HCT116 (cell line): Measurements from ENCODE around the gene GYS1. TPM values are rescaled to one million over a fixed set of nuclear protein-coding genes. Genes with fewer than 3 reads are reported as not detected.

Experiments
- ATAC-seq: fragments of 200-7000 bp; cut with Tn5 transposase; 2 replicates; pipeline ENCODE4 v1.9.1; 2020; ENCODE audit warnings: mild to moderate bottlenecking, moderate library complexity
- BruUV-seq: library from RNA; stranded (reverse); fragments of 400-500 nt; replicated peaks from 2 replicates; lab custom pipeline; 2021; lab: Mats Ljungman, UMichigan
- CTCF ChIA-PET: fragments of 300-600 bp; sonication (Branson Sonifier 250); formaldehyde crosslinking; loops from one replicate; lab custom pipeline; 2021; ENCODE audit warnings: antibody characterized with exemption; lab: Charles Lee
- POLR2A ChIA-PET: fragments of 300-600, 350-600 bp; sonication (Branson Sonifier 250); formaldehyde crosslinking; loops from one replicate; lab custom pipeline; 2021; ENCODE audit warnings: antibody characterized with exemption; lab: Charles Lee
- RAD21 ChIA-PET, 2 experiments: fragments of 300-600 bp; sonication (Branson Sonifier 250); formaldehyde crosslinking; loops; one replicate each; lab custom pipeline; 2023; ENCODE audit warnings: low total read pairs in 2 of 2; ENCODE audit not compliant: uncharacterized antibody in 2 of 2, unreplicated experiment in 2 of 2, low non-redundant PET in 1 of 2; lab: Charles Lee
- DNase-seq: peaks from one replicate; pipeline ENCODE4 v3.0.0-alpha.2; 2010; ENCODE audit warnings: low read depth, low spot score
- H2AFZ ChIP-seq: fragments of 200-600 bp; shearing (Covaris generic), sonication (generic); 2 replicates; pipeline ENCODE4 v1.6.1; 2017; ENCODE audit warnings: low read depth, mixed run types, mixed read lengths, antibody characterized with exemption, low read length; ENCODE audit not compliant: poor library complexity, severe bottlenecking
- H3K27ac ChIP-seq: 2 replicates; pipeline ENCODE4 v1.5.1; 2012; ENCODE audit warnings: low read depth, low read length
- H3K27me3 ChIP-seq: fragments of 200-600 bp; sonication (generic); 2 replicates; pipeline ENCODE4 v1.6.1; 2016; ENCODE audit warnings: mixed run types, low read length, mixed read lengths; ENCODE audit not compliant: insufficient read depth
- H3K36me3 ChIP-seq, 2 experiments: fragments of 200-500 bp in 1 of 2; fragments of 200-600 bp in 1 of 2; sonication (Bioruptor generic) in 1 of 2; sonication (generic) in 1 of 2; 2 replicates each; pipeline versions ENCODE4 v1.5.1 to v1.6.1; 2014 to 2016; ENCODE audit warnings: low read length in 2 of 2, inconsistent platforms in 1 of 2, mixed read lengths in 1 of 2, mixed run types in 1 of 2; ENCODE audit not compliant: insufficient read depth in 2 of 2, control insufficient read depth in 1 of 2
- H3K4me1 ChIP-seq, 2 experiments: fragments of 200-600 bp in 1 of 2; sonication (generic) in 1 of 2; 2 replicates each; pipeline versions ENCODE4 v1.5.1 to v1.6.1; 2012 to 2017; ENCODE audit warnings: low read length in 2 of 2, inconsistent platforms in 1 of 2, mild to moderate bottlenecking in 1 of 2, mixed read lengths in 1 of 2, mixed run types in 1 of 2, moderate library complexity in 1 of 2; ENCODE audit not compliant: insufficient read depth in 2 of 2, control insufficient read depth in 1 of 2
- H3K4me2 ChIP-seq: fragments of 200-600 bp; sonication (generic); 2 replicates; pipeline ENCODE4 v1.6.1; 2017; ENCODE audit warnings: mixed run types, low read length, mixed read lengths
- H3K4me3 ChIP-seq, 2 experiments: fragments of 200-600 bp in 1 of 2; sonication (generic) in 1 of 2; replicated peaks in 1 of 2; 2 replicates each; pipeline ENCODE4 v1.5.1; 2011 to 2016; ENCODE audit warnings: low read length in 2 of 2, control low read depth in 1 of 2, low read depth in 1 of 2, mild to moderate bottlenecking in 1 of 2, mixed read lengths in 1 of 2, mixed run types in 1 of 2
- H3K79me2 ChIP-seq: fragments of 200-600 bp; sonication (generic); 2 replicates; pipeline ENCODE4 v1.6.1; 2017; ENCODE audit warnings: mild to moderate bottlenecking, mixed run types, low read length, moderate library complexity, mixed read lengths; ENCODE audit not compliant: insufficient read depth
- H3K9ac ChIP-seq: fragments of 200-600 bp; sonication (generic); 2 replicates; pipeline ENCODE4 v1.6.1; 2016; ENCODE audit warnings: low read length, mixed read lengths
- H3K9me2 ChIP-seq: fragments of 200-600 bp; sonication (generic), shearing (Covaris generic); 2 replicates; pipeline ENCODE4 v1.6.1; 2017; ENCODE audit warnings: mixed run types, mild to moderate bottlenecking, moderate library complexity; ENCODE audit not compliant: insufficient read depth
- H3K9me3 ChIP-seq, 2 experiments: fragments of 200-500 bp in 1 of 2; fragments of 200-600 bp in 1 of 2; sonication (Bioruptor generic) in 1 of 2; sonication (generic) in 1 of 2; 2 replicates each; pipeline ENCODE4 v1.6.1; 2014 to 2017; ENCODE audit warnings: low read length in 2 of 2, mixed read lengths in 2 of 2, inconsistent platforms in 1 of 2, low read depth in 1 of 2, mild to moderate bottlenecking in 1 of 2, mixed run types in 1 of 2, moderate library complexity in 1 of 2; ENCODE audit not compliant: control insufficient read depth in 1 of 2, insufficient read depth in 1 of 2
- H4K20me1 ChIP-seq: fragments of 200-600 bp; sonication (generic), shearing (Covaris generic); 2 replicates; pipeline ENCODE4 v1.6.1; 2017; ENCODE audit warnings: mixed run types, mild to moderate bottlenecking, moderate library complexity; ENCODE audit not compliant: insufficient read depth
- CBX3 ChIP-seq: IDR thresholded peaks from 2 replicates; pipeline ENCODE4 v1.6.1; 2012; ENCODE audit warnings: low read depth
- CEBPB ChIP-seq: IDR thresholded peaks from 2 replicates; pipeline ENCODE4 v1.6.1; 2012; ENCODE audit warnings: low read depth
- EGR1 ChIP-seq: IDR thresholded peaks from 2 replicates; pipeline ENCODE4 v1.6.1; 2012; ENCODE audit warnings: low read depth
- EZH2 ChIP-seq: fragments of 200-600 bp; sonication (generic); IDR thresholded peaks from 2 replicates; pipeline ENCODE4 v1.6.1; 2017; ENCODE audit warnings: antibody characterized with exemption, mixed run types
- EZH2phosphoT487 ChIP-seq: fragments of 200-600 bp; IDR thresholded peaks from 2 replicates; pipeline ENCODE4 v1.6.1; 2018; ENCODE audit warnings: antibody characterized with exemption, borderline replicate concordance
- FOSL1 ChIP-seq: IDR thresholded peaks from 2 replicates; pipeline ENCODE4 v1.6.1; 2012; ENCODE audit warnings: low read depth
- JUND ChIP-seq: IDR thresholded peaks from 2 replicates; pipeline ENCODE4 v1.6.1; 2012
- POLR2A ChIP-seq: IDR thresholded peaks from 2 replicates; pipeline ENCODE4 v1.7.0; 2011; ENCODE audit warnings: borderline replicate concordance; ENCODE audit not compliant: insufficient read depth, insufficient read length; ENCODE audit errors: extremely low read depth
- RAD21 ChIP-seq: IDR thresholded peaks from 2 replicates; pipeline ENCODE4 v1.6.1; 2012; ENCODE audit warnings: low read depth, mild to moderate bottlenecking
- SIN3A ChIP-seq: IDR thresholded peaks from 2 replicates; pipeline ENCODE4 v1.6.1; 2012; ENCODE audit warnings: low read depth
- SP1 ChIP-seq: IDR thresholded peaks from 2 replicates; pipeline ENCODE4 v1.6.1; 2012; ENCODE audit warnings: low read depth
- SRF ChIP-seq: IDR thresholded peaks from 2 replicates; pipeline ENCODE4 v1.6.1; 2012; ENCODE audit warnings: low read depth
- TCF7L2 ChIP-seq: IDR thresholded peaks from 2 replicates; pipeline ENCODE4 v1.7.0; 2011; ENCODE audit warnings: borderline replicate concordance, inconsistent platforms; ENCODE audit not compliant: insufficient read depth, insufficient read length; ENCODE audit errors: extremely low read depth
- YY1 ChIP-seq: IDR thresholded peaks from 2 replicates; pipeline ENCODE4 v1.6.1; 2011; ENCODE audit warnings: low read length, low read depth, moderate library complexity, mild to moderate bottlenecking; ENCODE audit not compliant: insufficient replicate concordance; ENCODE audit errors: extremely low read depth
- ZNF274 ChIP-seq: fragments of 200-500 bp; sonication (Bioruptor generic); IDR thresholded peaks from 2 replicates; pipeline ENCODE4 v1.6.1; 2014; ENCODE audit warnings: mild to moderate bottlenecking, low read depth, low read length, inconsistent platforms
- intact Hi-C: fragments of 100-400 bp; cut with micrococcal nuclease; formaldehyde crosslinking; loops from 2 replicates; pipeline ENCODE4 v1.10.0; 2022
- total RNA-seq: library from RNA; stranded (reverse); gene quantifications from one replicate; pipeline ENCODE4 v1.2.1, GENCODE V29; 2021; ENCODE audit not compliant: unreplicated experiment
- TF ChIP-seq, protein P1 (sequence below): IDR thresholded peaks from 2 replicates; pipeline ENCODE4 v1.6.1; 2011; ENCODE audit warnings: mild to moderate bottlenecking, low read length, moderate library complexity; ENCODE audit not compliant: insufficient replicate concordance; ENCODE audit errors: extremely low read depth
- TF ChIP-seq, protein P2 (sequence below): IDR thresholded peaks from 2 replicates; pipeline ENCODE4 v1.6.1; 2012
- TF ChIP-seq, protein P3 (sequence below): IDR thresholded peaks from 2 replicates; pipeline ENCODE4 v1.6.1; 2012; ENCODE audit warnings: low read depth
- TF ChIP-seq, protein P4 (sequence below), 3 experiments: fragments of 200-600 bp in 1 of 3; sonication (generic) in 1 of 3; IDR thresholded peaks in 2 of 3; conservative IDR thresholded peaks in 1 of 3; 2 replicates each; pipeline ENCODE4 v1.5.1; 2012 to 2017; ENCODE audit warnings: low read depth in 2 of 3, low read length in 2 of 3, antibody characterized with exemption in 1 of 3, borderline replicate concordance in 1 of 3, control low read depth in 1 of 3, mild to moderate bottlenecking in 1 of 3, mixed read lengths in 1 of 3, mixed run types in 1 of 3, moderate library complexity in 1 of 3; ENCODE audit not compliant: insufficient read depth in 1 of 3

The GYS1 gene
- total RNA-seq, 1 experiment from 2014 or later: 50.7 TPM

DNA sequence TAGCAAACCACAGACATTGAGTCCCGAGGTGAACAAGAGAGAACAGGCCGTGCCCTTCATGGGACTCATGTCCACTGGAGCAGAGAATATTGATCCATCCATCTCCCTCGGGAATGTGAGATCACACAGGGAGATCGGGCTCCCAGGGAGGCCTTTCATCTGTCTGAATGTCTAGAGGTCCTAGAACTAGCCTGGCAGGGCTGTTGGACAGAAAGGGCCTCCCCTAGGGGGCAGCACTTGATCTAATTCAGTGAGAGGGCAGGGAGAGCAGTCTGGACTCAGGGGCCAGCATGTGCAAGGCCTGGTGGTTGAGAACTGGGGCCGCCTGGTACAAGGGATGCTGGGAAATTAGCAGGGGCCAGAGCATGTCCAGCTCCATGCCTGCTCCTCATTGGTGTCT is 4.9 kb upstream of the GYS1 start:
- H2AFZ ChIP-seq: no peak overlapping the region
- no TSS peak for BruUV-seq
- H3K9ac ChIP-seq: no peak overlapping the region
- peaks cover 8 to 24% of the 10 kb centered on the region in 2 experiments; a peak in 3 of 4 replicates for H3K36me3 ChIP-seq
- H3K4me1 ChIP-seq: peaks cover 9 to 23% of the 10 kb centered on the region in 2 experiments
- H3K9me3 ChIP-seq: no peaks in the 10 kb centered on the region
- ChIA-PET POLR2A (interaction anchor here (0.6 to 1.0 kb wide), 2 partner anchors 16 to 76 kb away, joined by 3 read pairs; no protein-coding TSS in a partner anchor), RAD21 (interaction anchor here in 1 of 2 experiments (0.7 kb wide), 1 partner anchor 100 kb away, joined by 3 read pairs; no protein-coding TSS in a partner anchor), CTCF (interaction anchor here (0.6 to 2.0 kb wide), 10 partner anchors 10 to 211 kb away, joined by 3 to 7 read pairs (median 4); no protein-coding TSS in a partner anchor)
- peak overlapping the region; percentile 41 for H3K27ac ChIP-seq
- peak; percentile 36 for ATAC-seq
- peaks cover 14% of the 10 kb centered on the region; the same call in 1 of the 2 replicates for H4K20me1 ChIP-seq
- peak overlapping the region; percentile 7; the same call in 1 of the 2 replicates for H3K4me2 ChIP-seq
- intact Hi-C loops: loop anchor here (2.0 to 5.0 kb wide), 2 partner anchors 211 to 224 kb away; no protein-coding TSS in a partner anchor
- no peaks in the 10 kb centered on the region for H3K27me3 ChIP-seq
- peak; percentile 62 for DNase-seq
- TF ChIP-seq EZH2phosphoT487: no peak
- TF ChIP-seq JUND: no peak
- no peak for TF ChIP-seq YY1
- TF ChIP-seq, protein P1, sequence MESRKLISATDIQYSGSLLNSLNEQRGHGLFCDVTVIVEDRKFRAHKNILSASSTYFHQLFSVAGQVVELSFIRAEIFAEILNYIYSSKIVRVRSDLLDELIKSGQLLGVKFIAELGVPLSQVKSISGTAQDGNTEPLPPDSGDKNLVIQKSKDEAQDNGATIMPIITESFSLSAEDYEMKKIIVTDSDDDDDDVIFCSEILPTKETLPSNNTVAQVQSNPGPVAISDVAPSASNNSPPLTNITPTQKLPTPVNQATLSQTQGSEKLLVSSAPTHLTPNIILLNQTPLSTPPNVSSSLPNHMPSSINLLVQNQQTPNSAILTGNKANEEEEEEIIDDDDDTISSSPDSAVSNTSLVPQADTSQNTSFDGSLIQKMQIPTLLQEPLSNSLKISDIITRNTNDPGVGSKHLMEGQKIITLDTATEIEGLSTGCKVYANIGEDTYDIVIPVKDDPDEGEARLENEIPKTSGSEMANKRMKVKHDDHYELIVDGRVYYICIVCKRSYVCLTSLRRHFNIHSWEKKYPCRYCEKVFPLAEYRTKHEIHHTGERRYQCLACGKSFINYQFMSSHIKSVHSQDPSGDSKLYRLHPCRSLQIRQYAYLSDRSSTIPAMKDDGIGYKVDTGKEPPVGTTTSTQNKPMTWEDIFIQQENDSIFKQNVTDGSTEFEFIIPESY: no peak
- TF ChIP-seq, protein P2, sequence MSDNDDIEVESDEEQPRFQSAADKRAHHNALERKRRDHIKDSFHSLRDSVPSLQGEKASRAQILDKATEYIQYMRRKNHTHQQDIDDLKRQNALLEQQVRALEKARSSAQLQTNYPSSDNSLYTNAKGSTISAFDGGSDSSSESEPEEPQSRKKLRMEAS: 0 out of 2 replicates have a peak, but pooled peaks have one; percentile 27
- TF ChIP-seq SRF: no peak
- peak; percentile 40 for TF ChIP-seq TCF7L2
- no peak for TF ChIP-seq CEBPB
- TF ChIP-seq SIN3A: no peak
- no peak for TF ChIP-seq POLR2A
- TF ChIP-seq EGR1: no peak
- TF ChIP-seq, protein P3, sequence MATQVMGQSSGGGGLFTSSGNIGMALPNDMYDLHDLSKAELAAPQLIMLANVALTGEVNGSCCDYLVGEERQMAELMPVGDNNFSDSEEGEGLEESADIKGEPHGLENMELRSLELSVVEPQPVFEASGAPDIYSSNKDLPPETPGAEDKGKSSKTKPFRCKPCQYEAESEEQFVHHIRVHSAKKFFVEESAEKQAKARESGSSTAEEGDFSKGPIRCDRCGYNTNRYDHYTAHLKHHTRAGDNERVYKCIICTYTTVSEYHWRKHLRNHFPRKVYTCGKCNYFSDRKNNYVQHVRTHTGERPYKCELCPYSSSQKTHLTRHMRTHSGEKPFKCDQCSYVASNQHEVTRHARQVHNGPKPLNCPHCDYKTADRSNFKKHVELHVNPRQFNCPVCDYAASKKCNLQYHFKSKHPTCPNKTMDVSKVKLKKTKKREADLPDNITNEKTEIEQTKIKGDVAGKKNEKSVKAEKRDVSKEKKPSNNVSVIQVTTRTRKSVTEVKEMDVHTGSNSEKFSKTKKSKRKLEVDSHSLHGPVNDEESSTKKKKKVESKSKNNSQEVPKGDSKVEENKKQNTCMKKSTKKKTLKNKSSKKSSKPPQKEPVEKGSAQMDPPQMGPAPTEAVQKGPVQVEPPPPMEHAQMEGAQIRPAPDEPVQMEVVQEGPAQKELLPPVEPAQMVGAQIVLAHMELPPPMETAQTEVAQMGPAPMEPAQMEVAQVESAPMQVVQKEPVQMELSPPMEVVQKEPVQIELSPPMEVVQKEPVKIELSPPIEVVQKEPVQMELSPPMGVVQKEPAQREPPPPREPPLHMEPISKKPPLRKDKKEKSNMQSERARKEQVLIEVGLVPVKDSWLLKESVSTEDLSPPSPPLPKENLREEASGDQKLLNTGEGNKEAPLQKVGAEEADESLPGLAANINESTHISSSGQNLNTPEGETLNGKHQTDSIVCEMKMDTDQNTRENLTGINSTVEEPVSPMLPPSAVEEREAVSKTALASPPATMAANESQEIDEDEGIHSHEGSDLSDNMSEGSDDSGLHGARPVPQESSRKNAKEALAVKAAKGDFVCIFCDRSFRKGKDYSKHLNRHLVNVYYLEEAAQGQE: no peak
- TF ChIP-seq RAD21: peak; percentile 69
- no peak for TF ChIP-seq CBX3
- TF ChIP-seq, protein P4, sequence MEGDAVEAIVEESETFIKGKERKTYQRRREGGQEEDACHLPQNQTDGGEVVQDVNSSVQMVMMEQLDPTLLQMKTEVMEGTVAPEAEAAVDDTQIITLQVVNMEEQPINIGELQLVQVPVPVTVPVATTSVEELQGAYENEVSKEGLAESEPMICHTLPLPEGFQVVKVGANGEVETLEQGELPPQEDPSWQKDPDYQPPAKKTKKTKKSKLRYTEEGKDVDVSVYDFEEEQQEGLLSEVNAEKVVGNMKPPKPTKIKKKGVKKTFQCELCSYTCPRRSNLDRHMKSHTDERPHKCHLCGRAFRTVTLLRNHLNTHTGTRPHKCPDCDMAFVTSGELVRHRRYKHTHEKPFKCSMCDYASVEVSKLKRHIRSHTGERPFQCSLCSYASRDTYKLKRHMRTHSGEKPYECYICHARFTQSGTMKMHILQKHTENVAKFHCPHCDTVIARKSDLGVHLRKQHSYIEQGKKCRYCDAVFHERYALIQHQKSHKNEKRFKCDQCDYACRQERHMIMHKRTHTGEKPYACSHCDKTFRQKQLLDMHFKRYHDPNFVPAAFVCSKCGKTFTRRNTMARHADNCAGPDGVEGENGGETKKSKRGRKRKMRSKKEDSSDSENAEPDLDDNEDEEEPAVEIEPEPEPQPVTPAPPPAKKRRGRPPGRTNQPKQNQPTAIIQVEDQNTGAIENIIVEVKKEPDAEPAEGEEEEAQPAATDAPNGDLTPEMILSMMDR (IDR thresholded peaks at IDR 0.05 in 2 of 3, conservative IDR thresholded peaks at IDR 0.05 in 1 of 3; ENCODE audit: borderline replicate concordance in 1 of 3, insufficient read depth in 1 of 3, low read depth in 2 of 3, low read length in 2 of 3): peak; percentile 67 to 80 (median 74); a peak in 5 of 6 replicates
- no peak for TF ChIP-seq ZNF274
- no peak for TF ChIP-seq SP1
- TF ChIP-seq FOSL1: no peak
- no peak for TF ChIP-seq EZH2
- TF ChIP-seq, all 23 proteins: peak for 4
- Histone ChIP-seq H3K4me3 (no peak overlapping the region), H3K79me2 (peaks cover 87% of the 10 kb centered on the region), H3K9me2 (no peaks in the 10 kb centered on the region)
